GM18858 (cell line): ENCODE data around the gene ATF2.
A peak's percentile ranks its signal among the peaks of the same experiment; 100 is the strongest.

Experiments
- ATAC-seq: cut with Tn5 transposase; IDR thresholded peaks from one replicate; pipeline ENCODE4 v1.9.1; 2021; ENCODE audit not compliant: unreplicated experiment

Gene ATF2

DNA sequence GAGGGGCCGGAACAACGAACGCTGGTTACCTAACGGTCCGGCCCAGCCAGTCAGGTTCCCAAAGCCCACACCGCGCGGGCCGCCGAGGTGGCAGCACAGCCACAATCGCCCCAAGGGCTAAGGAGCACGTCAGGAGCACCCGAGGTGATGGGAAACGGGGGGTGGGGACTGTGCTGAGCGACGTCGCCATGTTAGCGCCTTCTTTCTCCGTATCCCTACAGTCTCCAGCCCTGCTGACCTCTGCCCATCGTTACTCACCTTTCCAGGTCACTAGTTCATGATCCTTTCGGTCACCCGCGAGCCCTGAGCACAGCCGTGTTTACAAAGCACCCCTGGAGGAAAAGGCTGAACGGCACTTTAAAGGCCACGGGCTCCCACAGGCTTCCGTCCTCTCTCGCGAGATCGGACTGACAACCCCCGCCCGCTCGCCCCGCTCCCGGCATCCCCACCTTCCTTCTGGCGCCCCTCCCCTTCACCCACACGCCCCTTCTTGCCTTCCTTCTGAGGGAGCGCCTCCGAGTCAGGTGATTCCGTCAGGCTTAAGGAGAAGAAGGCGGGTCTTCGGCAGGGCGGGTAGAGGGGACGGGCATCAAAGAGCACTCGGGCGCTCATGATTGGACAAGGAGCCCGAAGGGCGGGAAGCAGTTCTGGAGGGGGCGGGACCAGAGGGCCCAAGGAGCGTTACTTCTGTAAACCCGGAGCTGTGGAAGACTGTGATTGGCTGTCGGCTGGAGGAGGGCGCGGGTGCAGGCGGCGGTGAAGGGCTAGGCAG, at the start of gene ATF2:
TSS of gene ATF2 (minus strand) at position 412 of the 772 bp plus-strand sequence. CDS start 31,760 bp downstream, outside the sequence.
- ATAC-seq = peak; percentile 90

GRCh38 chr2:175207741-175208438, 39.9 kb upstream of the ATF2 start:
- ATAC-seq = no peak

- ATAC-seq = no peak
Measured at GRCh38 chr2:175206866-175207265, 38.9 kb upstream of the ATF2 start.

DNA sequence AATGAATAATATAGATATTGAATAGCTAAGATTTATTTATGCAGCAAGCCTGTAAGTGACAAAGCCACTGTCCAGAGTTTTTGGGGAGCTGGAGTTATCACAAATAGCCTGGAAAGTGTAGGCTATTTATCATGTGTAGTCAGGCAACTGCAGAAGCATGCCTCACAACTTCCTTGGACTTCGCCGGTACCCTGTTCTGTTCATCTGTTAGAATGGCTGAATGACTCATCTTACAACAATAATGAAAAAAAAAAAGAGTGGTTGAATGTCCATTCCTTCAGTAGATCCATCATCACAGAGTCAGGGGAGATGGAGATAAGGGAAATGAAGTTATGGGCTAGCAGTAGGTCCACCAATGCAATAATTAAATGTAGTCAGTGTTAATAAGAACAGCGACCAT, 37.5 kb upstream of the ATF2 start:
- ATAC-seq = no peak

DNA sequence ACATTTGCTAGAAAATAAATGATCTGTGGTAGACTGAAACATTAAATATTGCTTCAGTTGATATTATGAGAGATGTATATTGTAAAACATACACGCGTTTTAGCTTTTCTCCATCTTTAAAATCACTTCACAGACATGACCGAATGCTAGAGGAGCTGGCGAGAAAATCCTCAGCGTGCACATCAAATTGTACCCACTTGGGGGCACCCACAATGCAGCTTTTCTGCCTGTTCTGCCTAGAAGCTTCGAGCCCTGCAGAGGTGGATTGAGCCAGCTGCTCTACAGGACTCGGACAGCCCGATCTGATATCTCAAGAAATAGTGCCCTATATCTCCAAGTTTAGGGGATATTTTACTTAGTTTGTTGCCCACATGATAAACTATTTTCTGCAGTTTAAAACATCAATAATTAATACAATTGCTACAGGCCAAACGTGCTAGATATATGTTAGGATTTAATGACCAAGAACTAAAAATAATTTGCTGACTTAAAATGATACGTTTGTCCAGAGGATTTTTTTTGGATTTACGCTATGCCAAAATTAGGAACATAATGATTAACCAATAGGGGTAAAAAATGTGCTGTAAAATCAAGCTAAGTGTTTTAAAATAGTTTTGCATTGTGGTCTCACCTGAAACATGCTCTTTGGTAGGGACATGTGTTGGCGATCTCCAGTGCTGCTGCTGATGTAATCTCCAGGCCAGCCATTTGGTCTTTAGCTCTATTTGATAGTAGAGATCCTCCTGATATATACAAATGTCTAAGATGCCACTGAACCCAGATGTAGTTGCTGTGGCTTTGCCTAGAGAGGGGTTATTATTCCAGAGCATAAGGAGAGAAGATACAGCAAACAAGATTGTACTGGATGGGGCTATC, 35.9 kb upstream of the ATF2 start:
- peak; percentile 55 for ATAC-seq

GRCh38 chr2:175195012-175195411, 27.0 kb upstream of the ATF2 start:
- no peak for ATAC-seq

GRCh38 chr2:175188761-175189160, 20.8 kb upstream of the ATF2 start:
- ATAC-seq = no peak

GRCh38 chr2:175187378-175187777, 19.4 kb upstream of the ATF2 start:
- peak; percentile 42 for ATAC-seq

DNA sequence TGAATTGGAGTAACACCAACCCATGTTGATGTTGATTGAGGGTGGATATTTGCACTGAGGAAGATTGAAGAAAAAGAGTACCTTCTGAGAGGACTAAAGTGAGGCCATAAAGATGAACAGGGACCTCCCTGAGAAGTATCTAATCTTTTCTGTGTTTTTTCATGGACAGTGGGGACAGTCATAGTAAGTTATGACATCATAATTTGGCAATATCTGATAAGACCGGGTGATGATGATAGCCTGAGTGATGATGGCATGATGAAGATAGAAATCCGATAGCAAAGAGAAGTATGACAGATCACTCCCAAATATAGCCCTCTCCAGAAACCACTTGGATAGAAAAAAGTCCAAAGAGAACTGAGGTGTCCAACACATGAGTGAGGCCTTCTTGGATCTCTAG, 15.7 kb upstream of the ATF2 start:
- ATAC-seq = no peak

GRCh38 chr2:175181877-175182308, 13.9 kb upstream of the ATF2 start:
- ATAC-seq = no peak

GRCh38 chr2:175181104-175181876, 13.3 kb upstream of the ATF2 start, which contains the start of gene ATP5MC3:
Gene ATP5MC3, minus strand, starts transcription at chr2:175181710. Its CDS starts 317 bp downstream, at chr2:175181393.
- peak; percentile 64 for ATAC-seq

DNA sequence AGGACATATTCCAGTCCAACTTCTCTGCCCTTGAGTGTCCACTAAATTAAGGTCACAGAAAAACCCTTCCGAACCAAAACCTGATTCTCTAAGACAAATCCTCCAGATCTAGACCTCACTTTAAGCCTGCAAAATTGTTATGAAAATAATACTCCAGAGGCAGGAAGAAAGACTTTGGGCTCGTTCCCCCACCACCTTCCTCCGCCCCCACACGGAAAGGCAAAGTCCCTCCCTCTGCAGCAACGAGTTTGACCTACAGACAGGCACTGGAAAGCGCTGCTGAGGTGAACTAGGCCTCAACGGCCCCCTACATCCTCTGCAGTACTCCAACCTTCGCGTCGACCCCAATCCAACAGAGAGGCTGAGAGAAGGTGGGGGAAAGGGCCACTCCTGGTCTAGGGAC, 12.7 kb upstream of the ATF2 start:
- ATAC-seq = peak; percentile 41

GRCh38 chr2:175176624-175177023, 8.6 kb upstream of the ATF2 start:
- no peak for ATAC-seq

GRCh38 chr2:175175896-175176295, 7.9 kb upstream of the ATF2 start:
- ATAC-seq = no peak

DNA sequence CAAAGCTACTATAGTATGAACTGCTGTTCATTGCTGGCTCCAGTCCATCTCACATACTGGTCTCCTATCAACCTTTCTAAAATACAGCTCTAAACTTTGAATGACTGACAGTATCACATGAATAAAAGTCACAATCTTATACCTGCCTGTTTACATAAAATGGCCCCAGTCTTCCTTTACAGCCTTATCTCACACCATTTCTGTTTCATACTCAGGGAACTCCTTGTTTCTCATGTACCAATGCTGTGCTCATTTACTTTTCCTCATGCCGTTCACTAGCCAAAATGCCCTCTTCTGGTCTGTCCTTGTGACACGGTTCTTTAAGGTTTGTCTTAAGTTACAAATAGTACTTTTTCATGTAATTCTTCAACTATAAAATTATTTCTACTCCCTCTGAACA, 7.3 kb upstream of the ATF2 start:
- no peak for ATAC-seq

GRCh38 chr2:175170659-175171304, 2.8 kb upstream of the ATF2 start:
- ATAC-seq = no peak

GRCh38 chr2:175169191-175169590, 1.2 kb upstream of the ATF2 start:
- ATAC-seq = no peak

DNA sequence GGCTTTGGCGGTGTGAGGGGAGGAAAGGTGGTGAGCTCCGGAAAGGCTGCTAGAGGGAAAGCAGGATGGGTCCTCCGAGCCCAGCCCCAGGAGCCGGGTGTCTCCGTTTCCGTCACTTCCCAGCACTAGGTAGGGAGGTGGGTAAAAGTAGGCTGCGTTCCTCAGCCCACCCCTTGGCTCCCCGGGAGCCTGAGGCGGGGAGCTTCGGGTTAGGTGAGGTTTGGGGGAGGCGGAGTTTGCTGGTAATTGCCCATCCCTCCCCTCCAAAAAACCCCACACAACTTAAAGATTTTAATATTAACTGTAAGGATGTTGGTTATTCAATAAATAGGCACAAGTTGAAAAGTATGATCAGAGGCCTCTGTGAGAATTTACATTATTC, 552 bp upstream of the ATF2 start:
- peak; percentile 10 for ATAC-seq

DNA sequence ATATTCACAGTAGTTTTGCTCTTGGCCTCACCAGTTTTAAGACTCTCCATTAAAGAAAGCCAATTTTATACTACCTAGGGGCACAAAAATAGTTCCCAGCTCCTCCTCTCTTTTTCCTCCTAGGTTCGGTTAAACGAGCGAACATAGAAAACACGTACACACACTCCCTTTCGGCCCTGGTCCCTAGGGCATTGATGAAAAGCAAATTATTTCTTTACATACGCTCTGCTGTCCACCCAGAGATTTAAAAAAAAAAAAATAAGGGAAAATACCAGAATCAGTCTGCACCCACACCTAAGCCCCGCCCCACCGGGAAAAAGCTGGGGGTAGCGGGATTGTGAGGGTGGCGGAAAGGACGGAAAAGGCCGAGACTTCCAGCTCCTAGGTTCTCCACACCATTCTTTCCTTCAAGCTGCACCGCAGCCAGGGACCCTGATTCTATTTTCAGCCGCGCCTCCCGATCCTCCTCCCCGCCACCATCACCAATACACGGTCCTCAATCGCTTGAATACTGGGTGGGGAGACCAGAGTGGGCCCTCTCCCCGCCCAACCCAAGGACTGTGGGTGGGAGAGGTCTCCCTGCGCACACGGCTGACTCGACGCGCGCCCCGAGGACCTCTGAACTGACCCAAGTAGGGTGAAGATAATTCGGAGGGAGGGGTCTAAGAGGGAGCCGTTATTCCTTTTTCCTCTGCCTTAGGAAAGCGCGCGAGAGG, 769 bp downstream of the ATF2 start:
- ATAC-seq = no peak
